Measurements from ENCODE around the gene TMPRSS6.

The TMPRSS6 gene

DNA sequence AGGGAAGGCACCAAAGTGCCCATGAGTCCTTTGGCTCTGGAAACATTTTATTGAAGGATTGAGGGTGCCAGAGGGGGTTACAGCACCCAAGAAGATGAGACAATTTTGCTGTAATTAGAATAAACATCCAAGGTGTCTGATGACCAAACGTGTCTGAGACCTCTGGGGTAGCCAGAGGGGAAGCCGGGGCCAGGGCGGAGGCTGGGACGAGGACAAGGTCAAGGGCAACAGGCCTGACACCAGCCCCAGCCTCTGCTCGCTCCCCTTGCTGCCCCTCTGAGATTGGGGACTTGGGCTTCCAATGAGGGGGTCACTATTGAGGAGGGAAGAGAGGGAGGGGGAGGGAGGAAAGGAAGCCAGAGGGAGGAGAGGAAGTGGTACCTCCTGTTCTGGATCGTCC is 25.6 kb downstream of the TMPRSS6 start:
- Histone ChIP-seq H3K4me3 (ENCODE audit: low read depth, low read length) (no peak overlapping the region), H3K27me3 (no peaks in the 10 kb centered on the region), H3K36me3 (no peaks in the 10 kb centered on the region), H3K4me1 (no peaks in the 10 kb centered on the region), H3K9me3 (no peaks in the 10 kb centered on the region)
- TF ChIP-seq CTCF (IDR thresholded peaks at IDR 0.05; ENCODE audit: low read depth, low read length), result no peak
- DNase-seq, result no peak

- no peak for DNase-seq
- H3K36me3 ChIP-seq, result no peaks in the 10 kb centered on the region
- TF ChIP-seq CTCF (IDR thresholded peaks at IDR 0.05; ENCODE audit: low read depth, low read length), result no peak
- H3K27me3 ChIP-seq, result no peaks in the 10 kb centered on the region
- H3K4me1 ChIP-seq, result no peaks in the 10 kb centered on the region
- H3K9me3 ChIP-seq, result no peaks in the 10 kb centered on the region
- H3K4me3 ChIP-seq (ENCODE audit: low read depth, low read length), result no peak overlapping the region
These were observed 27.2 kb downstream of the TMPRSS6 start for GRCh38 chr22:37082251-37082873.

DNA sequence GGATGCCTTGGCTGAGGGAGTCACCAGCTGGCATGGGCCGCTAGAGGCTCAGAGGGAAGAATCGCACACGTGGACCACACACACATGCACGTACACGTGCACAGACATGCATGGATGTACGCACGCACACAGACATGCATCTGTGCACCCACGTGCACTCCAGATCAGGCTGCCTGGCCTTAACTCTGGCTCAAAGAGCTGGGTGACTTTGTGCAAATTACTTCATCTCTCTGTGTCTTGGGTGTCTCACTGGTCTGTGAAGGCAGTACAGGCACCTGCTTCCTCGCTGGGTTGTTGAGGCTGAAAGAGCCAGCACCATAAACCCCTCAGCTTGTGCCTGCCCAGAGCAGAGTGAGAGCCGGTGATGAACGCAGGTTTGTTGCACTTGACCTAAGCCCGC is 28.7 kb downstream of the TMPRSS6 start:
- no peak overlapping the region for H3K4me3 ChIP-seq (ENCODE audit: low read depth, low read length)
- peaks cover 13% of the 10 kb centered on the region for H3K27me3 ChIP-seq
- no peak for DNase-seq
- no peaks in the 10 kb centered on the region for H3K36me3 ChIP-seq
- TF ChIP-seq CTCF (IDR thresholded peaks at IDR 0.05; ENCODE audit: low read depth, low read length), result no peak
- H3K9me3 ChIP-seq, result no peaks in the 10 kb centered on the region
- H3K4me1 ChIP-seq, result no peaks in the 10 kb centered on the region

DNA sequence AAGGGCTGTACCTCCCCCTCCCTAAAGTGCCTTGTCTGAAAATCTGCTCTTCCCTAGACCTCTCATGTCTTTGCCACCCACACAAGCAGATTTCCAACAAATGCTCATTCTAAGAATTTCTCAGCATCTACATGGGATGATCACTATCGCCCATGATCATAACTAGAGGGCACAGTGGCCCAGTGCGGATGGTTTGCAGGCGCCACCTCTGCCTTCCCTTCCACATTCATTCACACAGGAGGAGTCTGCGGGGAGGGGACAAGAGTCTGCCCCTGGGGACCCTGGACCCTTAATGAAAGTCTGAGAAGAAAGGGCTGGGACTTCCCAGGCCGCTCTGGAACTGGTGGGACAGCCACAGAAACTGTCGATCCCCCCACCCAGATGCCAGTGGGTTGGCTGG is 29.1 kb downstream of the TMPRSS6 start:
- Histone ChIP-seq H3K27me3 (peaks cover 17% of the 10 kb centered on the region), H3K36me3 (no peaks in the 10 kb centered on the region), H3K9me3 (no peaks in the 10 kb centered on the region), H3K4me3 (ENCODE audit: low read depth, low read length) (no peak overlapping the region), H3K4me1 (no peaks in the 10 kb centered on the region)
- no peak for TF ChIP-seq CTCF (IDR thresholded peaks at IDR 0.05; ENCODE audit: low read depth, low read length)
- DNase-seq, result no peak

DNA sequence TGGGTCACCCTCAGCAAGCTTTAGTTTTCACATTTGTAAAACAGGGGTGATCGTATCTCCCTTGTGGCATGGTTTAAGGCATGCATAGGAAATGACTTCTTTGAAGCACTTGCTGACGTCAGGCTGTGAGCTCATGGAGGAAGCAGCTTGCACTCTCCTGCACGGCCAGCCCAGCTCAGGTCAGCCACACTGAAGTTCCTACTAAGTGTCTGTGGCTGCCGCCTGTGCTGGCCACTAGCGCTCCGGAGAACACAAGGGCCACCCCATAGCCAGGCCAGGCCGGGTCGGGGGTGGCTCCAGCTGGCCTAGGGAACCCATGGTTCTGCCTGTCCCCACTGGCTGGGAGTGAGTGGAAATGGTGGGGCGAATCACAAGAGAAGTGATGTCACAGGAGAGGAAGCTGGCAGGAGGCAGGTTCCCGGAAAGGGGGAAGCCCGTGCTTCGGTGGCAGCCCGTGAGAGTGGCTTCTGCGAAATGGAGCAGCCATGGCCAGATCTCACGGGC is 29.8 kb downstream of the TMPRSS6 start:
- no peak overlapping the region for H3K4me3 ChIP-seq (ENCODE audit: low read depth, low read length)
- DNase-seq, result no peak

More for the DNA sequence above, 29.8 kb downstream of the TMPRSS6 start:
- TF ChIP-seq CTCF (IDR thresholded peaks at IDR 0.05; ENCODE audit: low read depth, low read length), result no peak
- Histone ChIP-seq H3K36me3 (no peaks in the 10 kb centered on the region), H3K9me3 (no peaks in the 10 kb centered on the region), H3K27me3 (peaks cover 24% of the 10 kb centered on the region), H3K4me1 (no peaks in the 10 kb centered on the region)

Measured in BE2C (cell line).